ENCODE data around the gene HARBI1. TPM values are rescaled to one million over a fixed set of nuclear protein-coding genes. Genes with fewer than 3 reads are reported as not detected.

Gene HARBI1
- total and polyA plus RNA-seq, 10 of the 15 experiments (the other 5 are each of a cell fraction or from before 2014, with no cell fraction given) = 3.6 to 8.4 (median 5.2) TPM

DNA sequence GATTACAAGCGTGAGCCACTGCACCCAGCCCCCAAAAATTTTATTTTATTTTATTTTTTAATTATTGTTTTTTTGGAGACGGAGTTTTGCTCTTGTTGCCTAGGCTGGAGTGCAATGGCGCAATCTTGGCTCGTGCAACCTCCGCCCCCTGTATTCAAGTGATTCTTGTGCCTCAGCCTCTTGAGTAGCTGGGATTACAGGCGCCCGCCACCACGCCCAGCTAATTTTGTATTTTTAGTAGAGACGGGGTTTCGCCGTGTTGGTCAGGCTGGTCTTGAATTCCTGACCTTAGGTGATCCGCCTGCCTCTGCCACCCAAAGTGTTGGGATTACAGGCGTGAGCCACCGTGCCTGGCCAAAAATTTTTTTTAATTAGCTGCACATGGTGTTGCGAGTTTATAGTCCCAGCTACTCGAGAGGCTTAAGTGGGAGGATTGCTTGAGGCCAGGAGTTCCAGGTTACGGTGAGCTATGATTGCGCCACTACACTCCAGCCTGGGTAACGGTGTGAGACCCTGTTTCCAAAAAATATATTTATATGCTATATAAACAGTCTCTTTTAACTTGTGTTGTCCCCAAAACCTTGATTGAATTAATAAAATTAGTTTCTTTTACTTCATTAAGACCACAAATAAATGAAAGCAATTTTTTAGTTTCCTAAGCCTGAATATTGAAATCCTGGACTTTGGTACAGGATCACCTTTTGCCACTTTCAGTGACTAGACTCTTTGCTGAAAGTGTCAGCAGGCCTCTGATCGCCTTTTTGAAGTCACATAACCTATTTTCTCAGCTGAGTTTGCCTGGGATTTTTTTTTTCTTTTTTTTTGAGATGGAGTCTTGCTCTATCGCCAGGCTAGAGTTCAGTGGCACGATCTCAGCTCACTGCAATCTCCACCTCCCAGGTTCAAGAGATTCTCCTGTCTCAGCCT, 16.5 kb upstream of the HARBI1 start:
- ChIA-PET SMC1A (ENCODE audit: uncharacterized antibody, unreplicated experiment) (interaction anchor here (0.8 to 1.8 kb wide), 3 partner anchors 11 to 197 kb away, joined by 3 to 6 read pairs (median 3); no protein-coding TSS in a partner anchor), CTCF (interaction anchor here (2.2 kb wide), 1 partner anchor 11 kb away, joined by 5 read pairs; no protein-coding TSS in a partner anchor), RAD21 (ENCODE audit: unreplicated experiment) (interaction anchor here (0.6 kb wide), 1 partner anchor 65 kb away, joined by 4 read pairs; no protein-coding TSS in a partner anchor), POLR2A (interaction anchor here (0.7 kb wide), 1 partner anchor 760 kb away, joined by 4 read pairs; no protein-coding TSS in a partner anchor)
- 97% methylated on average over 22 of the region's 22 CpGs for WGBS (ENCODE audit: insufficient coverage, insufficient replicate concordance, low lambda C conversion rate, missing lambda C conversion rate)
- no peaks in the 10 kb centered on the region for H3K27me3 ChIP-seq (replicated peaks in 1 of 2; ENCODE audit: control insufficient read depth in 2 of 2, insufficient read depth in 2 of 2, low read length in 1 of 2)
- no peaks in the 10 kb centered on the region for H3K4me1 ChIP-seq (ENCODE audit: control insufficient read depth, insufficient read depth, low read length)
- H3K4me2 ChIP-seq (ENCODE audit: control insufficient read depth, insufficient read depth) = no peak overlapping the region
- no peaks in the 10 kb centered on the region for H3K79me2 ChIP-seq (ENCODE audit: control insufficient read depth, insufficient read depth, low read length)
- H3K9me3 ChIP-seq (replicated peaks; ENCODE audit: control insufficient read depth, insufficient read depth, low read length) = no peaks in the 10 kb centered on the region
- DNase-seq (ENCODE audit: low read depth, low spot score) (no peak), FAIRE-seq (no peak), ATAC-seq (no peak)
- in situ Hi-C loops (cut with MboI) (no loop called here), intact Hi-C loops (cut with micrococcal nuclease; ENCODE audit: unreplicated experiment) (no loop called here)
- no peak for TF ChIP-seq RFX5 (IDR thresholded peaks at IDR 0.05; ENCODE audit: low read depth, low read length)
- no peak for TF ChIP-seq ATF2 (IDR thresholded peaks at IDR 0.05; ENCODE audit: low read length)
- H3K9ac ChIP-seq (ENCODE audit: control insufficient read depth, insufficient read depth, low read length) = no peak overlapping the region
- no peak overlapping the region for H3K27ac ChIP-seq (ENCODE audit: control insufficient read depth, insufficient read depth)
- no peak overlapping the region for H3K4me3 ChIP-seq
- no peaks in the 10 kb centered on the region; a peak in 2 of 4 replicates for H3K36me3 ChIP-seq (ENCODE audit: control insufficient read depth in 2 of 2, insufficient read depth in 2 of 2, low read length in 1 of 2)
- no TSS peak for BruUV-seq (replicated peaks)
- no peaks in the 10 kb centered on the region for H4K20me1 ChIP-seq (ENCODE audit: control insufficient read depth, insufficient read depth)
- no peak overlapping the region for H2AFZ ChIP-seq (ENCODE audit: control insufficient read depth, low read depth, low read length)

DNA sequence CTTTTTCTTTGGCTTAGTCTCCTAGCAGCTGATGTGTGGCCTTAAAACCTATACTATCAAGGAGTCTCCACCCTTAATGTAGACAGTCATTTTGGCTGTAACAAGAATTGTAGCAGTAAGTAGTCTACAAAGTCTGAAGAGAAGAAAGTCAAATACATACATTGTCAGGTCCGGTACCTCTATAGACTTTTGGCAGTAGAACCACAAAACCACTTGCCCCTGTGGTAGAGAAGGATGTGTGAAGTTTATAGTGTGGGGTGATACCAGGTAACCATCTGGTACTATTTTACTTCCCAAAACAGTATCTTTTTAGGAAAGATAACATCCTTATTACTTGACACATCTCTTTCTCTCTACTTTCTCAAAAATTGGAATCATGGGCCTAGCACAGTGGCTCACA, 15.5 kb upstream of the HARBI1 start:
- no TSS peak for BruUV-seq (replicated peaks)
- Histone ChIP-seq H3K36me3 (ENCODE audit: control insufficient read depth in 2 of 2, insufficient read depth in 2 of 2, low read length in 1 of 2) (no peaks in the 10 kb centered on the region; a peak in 2 of 4 replicates), H3K4me3 (no peak overlapping the region), H3K4me1 (ENCODE audit: control insufficient read depth, insufficient read depth, low read length) (no peaks in the 10 kb centered on the region), H2AFZ (ENCODE audit: control insufficient read depth, low read depth, low read length) (no peak overlapping the region), H3K9me3 (replicated peaks; ENCODE audit: control insufficient read depth, insufficient read depth, low read length) (no peaks in the 10 kb centered on the region), H4K20me1 (ENCODE audit: control insufficient read depth, insufficient read depth) (no peaks in the 10 kb centered on the region), H3K27ac (ENCODE audit: control insufficient read depth, insufficient read depth) (no peak overlapping the region), H3K9ac (ENCODE audit: control insufficient read depth, insufficient read depth, low read length) (no peak overlapping the region), H3K27me3 (replicated peaks in 1 of 2; ENCODE audit: control insufficient read depth in 2 of 2, insufficient read depth in 2 of 2, low read length in 1 of 2) (no peaks in the 10 kb centered on the region), H3K4me2 (ENCODE audit: control insufficient read depth, insufficient read depth) (no peak overlapping the region), H3K79me2 (ENCODE audit: control insufficient read depth, insufficient read depth, low read length) (no peaks in the 10 kb centered on the region)
- DNase-seq (ENCODE audit: low read depth, low spot score) (no peak), ATAC-seq (no peak), FAIRE-seq (no peak)
- 94% methylated on average over 1 of the region's 1 CpG for WGBS (ENCODE audit: insufficient coverage, insufficient replicate concordance, low lambda C conversion rate, missing lambda C conversion rate)
- RAD21 ChIA-PET (ENCODE audit: unreplicated experiment) = no interaction called here
- intact Hi-C loops (cut with micrococcal nuclease; ENCODE audit: unreplicated experiment) = no loop called here
- POLR2A ChIA-PET = no interaction called here
- SMC1A ChIA-PET (ENCODE audit: uncharacterized antibody, unreplicated experiment) = interaction anchor here (1.8 kb wide), 1 partner anchor 14 kb away, joined by 6 read pairs; no protein-coding TSS in a partner anchor
- in situ Hi-C loops (cut with MboI) = no loop called here
- CTCF ChIA-PET = interaction anchor here (4.0 kb wide), 1 partner anchor 14 kb away, joined by 19 read pairs; the partner anchor contains the start of genes ATG13 and HARBI1
- TF ChIP-seq MYB (IDR thresholded peaks at IDR 0.05; ENCODE audit: borderline replicate concordance, low read depth, low read length) (no peak), USF1 (IDR thresholded peaks at IDR 0.05; ENCODE audit: borderline replicate concordance, extremely low read length, insufficient read depth, low read depth, low read length) (no peak), CHD2 (IDR thresholded peaks at IDR 0.05; ENCODE audit: borderline replicate concordance, low read depth, low read length) (no peak), JUNB (IDR thresholded peaks at IDR 0.05) (no peak), EED (IDR thresholded peaks at IDR 0.05; ENCODE audit: low read depth) (no peak), NR2C2 (IDR thresholded peaks at IDR 0.05; ENCODE audit: borderline replicate concordance, control insufficient read depth, insufficient read length, low read depth) (no peak), CBX5 (IDR thresholded peaks at IDR 0.05; ENCODE audit: low read depth) (no peak)
- TF ChIP-seq, protein P1, sequence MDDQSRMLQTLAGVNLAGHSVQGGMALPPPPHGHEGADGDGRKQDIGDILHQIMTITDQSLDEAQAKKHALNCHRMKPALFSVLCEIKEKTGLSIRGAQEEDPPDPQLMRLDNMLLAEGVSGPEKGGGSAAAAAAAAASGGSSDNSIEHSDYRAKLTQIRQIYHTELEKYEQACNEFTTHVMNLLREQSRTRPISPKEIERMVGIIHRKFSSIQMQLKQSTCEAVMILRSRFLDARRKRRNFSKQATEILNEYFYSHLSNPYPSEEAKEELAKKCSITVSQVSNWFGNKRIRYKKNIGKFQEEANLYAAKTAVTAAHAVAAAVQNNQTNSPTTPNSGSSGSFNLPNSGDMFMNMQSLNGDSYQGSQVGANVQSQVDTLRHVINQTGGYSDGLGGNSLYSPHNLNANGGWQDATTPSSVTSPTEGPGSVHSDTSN (IDR thresholded peaks at IDR 0.05; ENCODE audit: insufficient replicate concordance, low read depth, low read length) = no peak
- TF ChIP-seq, protein P2, sequence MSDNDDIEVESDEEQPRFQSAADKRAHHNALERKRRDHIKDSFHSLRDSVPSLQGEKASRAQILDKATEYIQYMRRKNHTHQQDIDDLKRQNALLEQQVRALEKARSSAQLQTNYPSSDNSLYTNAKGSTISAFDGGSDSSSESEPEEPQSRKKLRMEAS (IDR thresholded peaks at IDR 0.05; ENCODE audit: low read depth, low read length) = no peak
